ENCODE measurements around the gene FGF7. TPM values are rescaled to one million over a fixed set of nuclear protein-coding genes. Genes with fewer than 3 reads are reported as not detected.
"Not testable (repeated sequence)": the region's sequence is repeated elsewhere in the genome, so short reads cannot be mapped to it uniquely, and the experiment has no call there.

The FGF7 gene
- total and polyA plus RNA-seq, 9 of the 15 experiments (the other 6 are each of a cell fraction or from before 2014, with no cell fraction given) = not detected

- ATAC-seq; FAIRE-seq; CTCF ChIA-PET (ENCODE audit: low intra/inter-chr PET ratio): not testable (repeated sequence)
Measured at GRCh38 chr15:49478982-49479381, 55.9 kb downstream of the FGF7 start.

GRCh38 chr15:49485401-49485800 lies 62.4 kb downstream of the FGF7 start:
- BruUV-seq (replicated peaks); POLR2A ChIA-PET: not testable (repeated sequence)
- WGBS (ENCODE audit: insufficient coverage, low coverage, missing lambda C conversion rate) = 8% methylated on average over 1 of the region's 1 CpG

More at GRCh38 chr15:49478982-49479381, 55.9 kb downstream of the FGF7 start:
- H3K4me2 ChIP-seq (ENCODE audit: insufficient read depth, low read length); H3K9me1 ChIP-seq (ENCODE audit: control insufficient read depth, insufficient read depth, low read length); POLR2A ChIA-PET; H3K79me2 ChIP-seq (ENCODE audit: control insufficient read depth, insufficient read depth, low read length); H3K36me3 ChIP-seq (ENCODE audit: control insufficient read depth, insufficient read depth, low read length); intact Hi-C loops (cut with micrococcal nuclease); H3K4me1 ChIP-seq (replicated peaks in 1 of 2; ENCODE audit: control insufficient read depth in 2 of 2, insufficient read depth in 2 of 2, low read length in 2 of 2); H3K4me3 ChIP-seq; H3K27ac ChIP-seq (ENCODE audit: extremely low read depth, low read depth, low read length); H4K20me1 ChIP-seq (replicated peaks; ENCODE audit: control insufficient read depth, insufficient read depth, low read length); in situ Hi-C loops (cut with MboI); H3K27me3 ChIP-seq (ENCODE audit: control insufficient read depth in 2 of 2, insufficient read depth in 2 of 2, low read length in 2 of 2); BruUV-seq (replicated peaks); H3K9ac ChIP-seq (ENCODE audit: insufficient read depth in 1 of 2, low read depth in 2 of 2, low read length in 2 of 2); H3K9me3 ChIP-seq (replicated peaks; ENCODE audit: control insufficient read depth, insufficient read depth, low read depth, low read length); H2AFZ ChIP-seq (ENCODE audit: low read depth, low read length); DNase-seq (ENCODE audit: extremely low read depth in 1 of 4, low spot score in 3 of 4): not testable (repeated sequence)
- 0 out of 2 replicates have a peak, but pooled peaks have one; percentile 18 for TF ChIP-seq C11orf30 (IDR thresholded peaks at IDR 0.05; ENCODE audit: low read depth)
- TF ChIP-seq MAFF (IDR thresholded peaks at IDR 0.05; ENCODE audit: low read length) = peak; percentile 64
- peak; percentile 71; the same call in 1 of the 2 replicates for TF ChIP-seq ZNF316 (IDR thresholded peaks at IDR 0.05)
- TF ChIP-seq MAFK (IDR thresholded peaks at IDR 0.05; ENCODE audit: low read length) = peak; percentile 66

More at GRCh38 chr15:49485401-49485800, 62.4 kb downstream of the FGF7 start:
- H3K27ac ChIP-seq (ENCODE audit: extremely low read depth, low read depth, low read length); H3K36me3 ChIP-seq (ENCODE audit: control insufficient read depth, insufficient read depth, low read length); H3K4me3 ChIP-seq; in situ Hi-C loops (cut with MboI); H3K9me1 ChIP-seq (ENCODE audit: control insufficient read depth, insufficient read depth, low read length); FAIRE-seq; H3K79me2 ChIP-seq (ENCODE audit: control insufficient read depth, insufficient read depth, low read length); intact Hi-C loops (cut with micrococcal nuclease); ATAC-seq; H3K27me3 ChIP-seq (ENCODE audit: control insufficient read depth in 2 of 2, insufficient read depth in 2 of 2, low read length in 2 of 2); H3K4me1 ChIP-seq (replicated peaks in 1 of 2; ENCODE audit: control insufficient read depth in 2 of 2, insufficient read depth in 2 of 2, low read length in 2 of 2); H3K9ac ChIP-seq (ENCODE audit: insufficient read depth in 1 of 2, low read depth in 2 of 2, low read length in 2 of 2); DNase-seq (ENCODE audit: extremely low read depth in 1 of 4, low spot score in 3 of 4); H3K4me2 ChIP-seq (ENCODE audit: insufficient read depth, low read length); H4K20me1 ChIP-seq (replicated peaks; ENCODE audit: control insufficient read depth, insufficient read depth, low read length); CTCF ChIA-PET (ENCODE audit: low intra/inter-chr PET ratio); H2AFZ ChIP-seq (ENCODE audit: low read depth, low read length); H3K9me3 ChIP-seq (replicated peaks; ENCODE audit: control insufficient read depth, insufficient read depth, low read depth, low read length): not testable (repeated sequence)
